Right atrium auricular region (tissue), 2 donors: ENCODE results near the gene GRXCR2. TPM values are rescaled to one million over a fixed set of nuclear protein-coding genes. Genes with fewer than 3 reads are reported as not detected.

ENCODE experiments used
- DNase-seq: peaks from one replicate; pipeline ENCODE4 v3.0.0-alpha.2; 2019; ENCODE audit warnings: low spot score
- H3K27ac ChIP-seq, 2 donors: fragments of 200-600 bp; sonication (generic); 1 replicate in 1 of 2; 2 replicates in 1 of 2; pipeline ENCODE4 v1.5.1; 2016 to 2019
- H3K27me3 ChIP-seq, 2 donors: fragments of 200-600 bp; sonication (generic); one replicate each; pipeline versions ENCODE4 v1.5.1 to v1.6.0; 2017 to 2019
- H3K36me3 ChIP-seq: fragments of 200-600 bp; sonication (generic); one replicate; pipeline ENCODE4 v1.5.1; 2016
- H3K4me1 ChIP-seq, 2 donors: fragments of 200-600 bp; sonication (generic); one replicate each; pipeline versions ENCODE4 v1.5.1 to v1.6.0; 2017 to 2019
- H3K4me3 ChIP-seq, 2 donors: fragments of 200-600 bp; sonication (generic); 1 replicate in 1 of 2; 2 replicates in 1 of 2; pipeline ENCODE4 v1.5.1; 2017 to 2019; ENCODE audit warnings: mild to moderate bottlenecking in 1 of 2, moderate library complexity in 1 of 2
- H3K9me3 ChIP-seq, 2 donors: fragments of 200-600 bp; sonication (generic); one replicate each; pipeline ENCODE4 v1.5.1; 2019
- CTCF ChIP-seq, 2 donors: fragments of 200-600 bp; sonication (generic); IDR thresholded peaks; one replicate each; pipeline ENCODE4 v1.5.1; 2019; ENCODE audit warnings: antibody characterized with exemption in 2 of 2
- total RNA-seq, 2 donors: library from RNA; depleted of rRNA; stranded (reverse); fragments of >200 nt; gene quantifications; one replicate each; pipeline ENCODE4 v1.1.0, GENCODE V29; 2016

The GRXCR2 gene
- total RNA-seq, 2 donors from 2014 or later: 0.24 to 1.0 TPM

DNA sequence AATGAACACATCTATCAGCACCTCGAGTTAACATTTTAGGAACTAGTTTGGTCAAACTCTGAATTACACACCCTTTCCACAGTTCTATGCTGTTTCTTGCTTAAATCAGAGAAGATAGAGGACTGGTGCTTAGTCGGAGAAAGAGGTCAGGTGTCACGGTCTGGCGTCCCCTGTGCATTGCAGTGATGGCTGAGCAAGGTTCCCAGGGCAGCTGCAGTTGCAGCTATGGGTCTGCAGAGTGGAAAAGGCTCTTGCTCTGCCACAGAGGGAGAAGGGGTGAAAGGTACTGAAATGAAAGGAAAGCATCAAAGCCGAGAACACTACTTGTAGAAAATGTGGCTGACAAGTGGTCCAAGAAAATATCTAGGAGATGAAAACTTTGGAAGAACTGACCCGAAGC, 38.4 kb upstream of the GRXCR2 start:
- Histone ChIP-seq H3K9me3 (no peaks in the 10 kb centered on the region), H3K36me3 (no peaks in the 10 kb centered on the region), H3K27me3 (no peaks in the 10 kb centered on the region), H3K4me1 (no peaks in the 10 kb centered on the region), H3K27ac (no peak overlapping the region), H3K4me3 (no peak overlapping the region)
- no peak for TF ChIP-seq CTCF (IDR thresholded peaks at IDR 0.05)
- no peak for DNase-seq

DNA sequence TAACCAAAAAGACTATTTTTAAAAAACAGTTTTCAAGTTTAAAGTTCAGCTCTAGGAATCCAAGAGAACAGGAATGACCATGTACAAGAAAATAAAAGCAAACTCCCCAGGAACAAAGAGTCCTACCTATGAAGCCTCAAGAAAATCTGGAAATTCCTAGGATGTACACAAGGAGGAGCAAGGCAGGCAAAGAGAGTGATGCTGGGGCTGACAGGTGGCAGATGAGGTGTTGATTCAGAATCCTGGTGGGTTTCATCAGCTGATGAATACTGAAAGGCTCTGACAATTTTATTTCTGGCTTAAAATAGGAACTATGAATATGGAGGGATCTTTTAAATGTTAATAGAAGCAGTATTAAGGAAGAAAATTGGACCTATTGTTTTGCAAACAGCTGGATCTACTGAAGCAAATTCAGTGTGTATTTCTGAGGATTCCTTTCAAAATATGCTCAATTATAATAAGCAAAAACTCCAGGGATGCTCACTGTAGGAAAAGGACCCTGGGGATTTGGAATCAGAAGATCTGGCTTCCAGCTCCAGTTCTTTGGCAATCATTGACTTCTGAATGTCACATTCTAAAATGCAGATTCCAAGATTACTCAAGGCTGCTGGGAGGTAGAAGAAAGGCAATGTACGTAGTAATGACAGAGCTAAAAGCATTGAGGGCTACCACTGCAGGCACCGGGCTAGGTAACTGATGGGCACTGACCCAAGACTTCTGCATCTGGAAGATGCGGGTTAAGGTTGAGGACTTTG, 35.6 kb upstream of the GRXCR2 start:
- Histone ChIP-seq H3K27me3 (no peaks in the 10 kb centered on the region), H3K4me1 (no peaks in the 10 kb centered on the region), H3K27ac (no peak overlapping the region), H3K9me3 (no peaks in the 10 kb centered on the region), H3K4me3 (no peak overlapping the region), H3K36me3 (no peaks in the 10 kb centered on the region)
- DNase-seq: no peak
- TF ChIP-seq CTCF (IDR thresholded peaks at IDR 0.05): no peak

DNA sequence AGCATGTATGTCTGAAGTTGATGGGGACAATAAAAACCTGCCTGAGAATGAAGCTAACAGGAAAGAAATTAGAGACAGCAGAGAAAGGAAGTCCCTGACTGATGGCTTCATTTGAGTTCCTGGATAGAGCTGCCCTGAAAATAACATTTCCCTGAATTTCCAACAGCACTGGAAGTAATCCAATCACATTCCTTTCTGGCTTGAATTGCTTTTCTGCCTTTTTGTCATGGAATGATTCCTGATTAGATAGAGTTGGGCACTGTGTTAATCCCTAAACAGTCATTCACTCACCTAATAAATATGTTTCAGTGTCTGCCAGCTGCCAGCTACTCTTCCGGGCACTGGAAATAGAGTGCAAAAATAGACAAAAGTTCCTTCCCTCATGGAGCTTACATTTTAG, 33.6 kb upstream of the GRXCR2 start:
- no peak for TF ChIP-seq CTCF (IDR thresholded peaks at IDR 0.05)
- Histone ChIP-seq H3K36me3 (no peaks in the 10 kb centered on the region), H3K27me3 (no peaks in the 10 kb centered on the region), H3K9me3 (no peaks in the 10 kb centered on the region), H3K27ac (no peak overlapping the region), H3K4me3 (no peak overlapping the region), H3K4me1 (no peaks in the 10 kb centered on the region)
- DNase-seq: no peak

GRCh38 chr5:145904743-145905142, 31.9 kb upstream of the GRXCR2 start:
- H3K4me1 ChIP-seq: no peaks in the 10 kb centered on the region
- no peak overlapping the region for H3K4me3 ChIP-seq
- H3K9me3 ChIP-seq: no peaks in the 10 kb centered on the region
- H3K27ac ChIP-seq: no peak overlapping the region
- H3K27me3 ChIP-seq: no peaks in the 10 kb centered on the region
- DNase-seq: no peak
- no peak for TF ChIP-seq CTCF (IDR thresholded peaks at IDR 0.05)
- no peaks in the 10 kb centered on the region for H3K36me3 ChIP-seq

DNA sequence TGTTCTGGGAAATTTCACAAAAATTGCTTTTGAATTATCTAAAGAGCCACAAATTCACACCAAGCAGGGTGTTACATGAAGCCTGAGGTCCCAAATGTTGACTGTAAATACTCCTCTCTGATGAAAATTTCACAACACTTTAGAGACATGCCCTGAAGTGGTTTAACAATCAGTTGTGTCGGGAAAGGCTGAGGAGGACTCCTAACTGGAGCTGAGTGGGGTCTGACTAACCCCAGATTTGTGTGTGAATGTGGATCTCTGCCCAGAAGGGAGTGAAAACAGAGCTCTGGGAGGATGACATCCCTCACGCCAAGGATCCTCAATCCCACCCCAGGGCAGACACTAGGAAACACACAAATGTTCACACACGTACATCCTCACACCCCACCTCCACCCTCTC, 31.1 kb upstream of the GRXCR2 start:
- H3K4me3 ChIP-seq: no peak overlapping the region
- no peaks in the 10 kb centered on the region for H3K27me3 ChIP-seq
- no peak overlapping the region for H3K27ac ChIP-seq
- no peaks in the 10 kb centered on the region for H3K4me1 ChIP-seq
- no peak for DNase-seq
- H3K36me3 ChIP-seq: no peaks in the 10 kb centered on the region
- H3K9me3 ChIP-seq: no peaks in the 10 kb centered on the region
- TF ChIP-seq CTCF (IDR thresholded peaks at IDR 0.05): no peak

- H3K4me3 ChIP-seq: no peak overlapping the region
- no peaks in the 10 kb centered on the region for H3K27me3 ChIP-seq
- TF ChIP-seq CTCF (IDR thresholded peaks at IDR 0.05): peak in 1 of 2 donors; percentile 10
- H3K27ac ChIP-seq: no peak overlapping the region
- H3K4me1 ChIP-seq: no peaks in the 10 kb centered on the region
- H3K36me3 ChIP-seq: no peaks in the 10 kb centered on the region
- no peak for DNase-seq
- no peaks in the 10 kb centered on the region for H3K9me3 ChIP-seq
These were observed 30.3 kb upstream of the GRXCR2 start for GRCh38 chr5:145903113-145903512.
